HEK293 (cell line): ENCODE measurements around the gene ATP8B4.

Experiments
- CTCF ChIA-PET: fragments of 350-600 bp; formaldehyde crosslinking; extraction: SDS; loops from one replicate; lab custom pipeline; 2021; ENCODE audit warnings: antibody characterized with exemption; lab: Yijun Ruan, JAX
- POLR2A ChIA-PET: fragments of 300-600 bp; formaldehyde crosslinking; extraction: SDS; loops from one replicate; lab custom pipeline; 2020; ENCODE audit warnings: antibody characterized with exemption, inconsistent platforms; lab: Yijun Ruan, JAX
- H3K27ac ChIP-seq: fragments of 200-500 bp; sonication (Bioruptor generic); 2 replicates; pipeline ENCODE4 v1.5.1; 2014; ENCODE audit warnings: low read depth, low read length, control low read depth, inconsistent platforms; ENCODE audit errors: extremely low read depth
- H3K36me3 ChIP-seq, 2 experiments: fragments of 200-500 bp in 1 of 2; sonication (Bioruptor generic) in 1 of 2; 1 replicate in 1 of 2; 2 replicates in 1 of 2; pipeline ENCODE4 v1.5.1; 2014 to 2017; ENCODE audit warnings: inconsistent platforms in 2 of 2, low read length in 2 of 2; ENCODE audit not compliant: control insufficient read depth in 2 of 2, insufficient read depth in 1 of 2
- H3K4me1 ChIP-seq: fragments of 200-500 bp; sonication (Bioruptor generic); 2 replicates; pipeline ENCODE4 v1.5.1; 2014; ENCODE audit warnings: mild to moderate bottlenecking, low read length, inconsistent platforms; ENCODE audit not compliant: control insufficient read depth, insufficient read depth
- H3K4me3 ChIP-seq: 2 replicates; pipeline ENCODE4 v1.5.1; 2011; ENCODE audit warnings: low read depth, mild to moderate bottlenecking, control low read depth, low read length, moderate library complexity
- H3K9me3 ChIP-seq: fragments of 200-500 bp; sonication (Bioruptor generic); 2 replicates; pipeline ENCODE4 v1.5.1; 2014; ENCODE audit warnings: low read depth, low read length, inconsistent platforms; ENCODE audit not compliant: control insufficient read depth, insufficient read depth
- BCL6B ChIP-seq: fragments of 450-650 bp; formaldehyde crosslinking; IDR thresholded peaks from 2 replicates; pipeline ENCODE4 v1.5.1; 2017; ENCODE audit warnings: missing biosample characterization, missing genetic modification characterization
- GLI4 ChIP-seq: fragments of 450-650 bp; formaldehyde crosslinking; IDR thresholded peaks from 2 replicates; pipeline ENCODE4 v1.5.1; 2016; ENCODE audit warnings: missing biosample characterization, missing genetic modification characterization
- GLIS1 ChIP-seq: fragments of 450-650 bp; formaldehyde crosslinking; IDR thresholded peaks from 2 replicates; pipeline ENCODE4 v1.5.1; 2016; ENCODE audit warnings: missing biosample characterization, missing genetic modification characterization
- HOXC10 ChIP-seq: sonication (generic); formaldehyde crosslinking; IDR thresholded peaks from 2 replicates; pipeline ENCODE4 v1.8.1; 2023; ENCODE audit warnings: mild to moderate bottlenecking, missing genetic modification reagents
- RBAK ChIP-seq: fragments of 450-650 bp; formaldehyde crosslinking; IDR thresholded peaks from 2 replicates; pipeline ENCODE4 v1.5.1; 2016; ENCODE audit warnings: missing biosample characterization, missing genetic modification characterization
- REPIN1 ChIP-seq: fragments of 450-650 bp; formaldehyde crosslinking; IDR thresholded peaks from 2 replicates; pipeline ENCODE4 v1.5.1; 2017; ENCODE audit warnings: missing biosample characterization, missing genetic modification characterization, low read depth
- SP2 ChIP-seq: fragments of 450-650 bp; formaldehyde crosslinking; IDR thresholded peaks from 2 replicates; pipeline ENCODE4 v1.5.1; 2016; ENCODE audit warnings: missing biosample characterization, missing genetic modification characterization
- ZBTB17 ChIP-seq: fragments of 450-650 bp; formaldehyde crosslinking; IDR thresholded peaks from 2 replicates; pipeline ENCODE4 v1.5.1; 2016; ENCODE audit warnings: missing biosample characterization, missing genetic modification characterization
- ZBTB26 ChIP-seq: fragments of 450-650 bp; formaldehyde crosslinking; optimal IDR thresholded peaks from 2 replicates; pipeline ENCODE3; 2016; ENCODE audit warnings: missing biosample characterization, mild to moderate bottlenecking, missing genetic modification characterization
- ZBTB6 ChIP-seq: fragments of 450-650 bp; formaldehyde crosslinking; IDR thresholded peaks from 2 replicates; pipeline ENCODE4 v1.5.1; 2017; ENCODE audit warnings: missing biosample characterization, missing genetic modification characterization
- ZEB2 ChIP-seq: fragments of 450-650 bp; formaldehyde crosslinking; IDR thresholded peaks from 2 replicates; pipeline ENCODE4 v1.5.1; 2016; ENCODE audit warnings: missing biosample characterization, missing genetic modification characterization
- ZNF19 ChIP-seq: fragments of 450-650 bp; formaldehyde crosslinking; IDR thresholded peaks from 2 replicates; pipeline ENCODE4; 2016; ENCODE audit warnings: missing biosample characterization, missing genetic modification characterization, low read depth
- ZNF248 ChIP-seq: fragments of 450-650 bp; formaldehyde crosslinking; IDR thresholded peaks from 2 replicates; pipeline ENCODE4 v1.5.1; 2017; ENCODE audit warnings: missing biosample characterization, missing genetic modification characterization
- ZNF555 ChIP-seq: fragments of 450-650 bp; formaldehyde crosslinking; conservative IDR thresholded peaks from 2 replicates; pipeline ENCODE4 v1.5.1; 2017; ENCODE audit warnings: missing biosample characterization, mild to moderate bottlenecking, missing genetic modification characterization, inconsistent platforms
- ZNF560 ChIP-seq: fragments of 450-650 bp; formaldehyde crosslinking; IDR thresholded peaks from 2 replicates; pipeline ENCODE4 v1.5.1; 2017; ENCODE audit warnings: missing biosample characterization, missing genetic modification characterization, borderline replicate concordance
- ZNF645 ChIP-seq: fragments of 450-650 bp; formaldehyde crosslinking; IDR thresholded peaks from 2 replicates; pipeline ENCODE4; 2016; ENCODE audit warnings: missing biosample characterization, missing genetic modification characterization
- ZNF701 ChIP-seq: fragments of 450-650 bp; formaldehyde crosslinking; IDR thresholded peaks from 2 replicates; pipeline ENCODE4 v1.5.1; 2016; ENCODE audit warnings: missing biosample characterization, missing genetic modification characterization
- ZNF707 ChIP-seq: fragments of 450-650 bp; formaldehyde crosslinking; IDR thresholded peaks from 2 replicates; pipeline ENCODE4 v1.5.1; 2016; ENCODE audit warnings: missing biosample characterization, missing genetic modification characterization
- ZNF747 ChIP-seq: fragments of 450-650 bp; formaldehyde crosslinking; IDR thresholded peaks from 2 replicates; pipeline ENCODE4 v1.5.1; 2016; ENCODE audit warnings: missing biosample characterization, missing genetic modification characterization
- ZNF837 ChIP-seq: fragments of 450-650 bp; formaldehyde crosslinking; IDR thresholded peaks from 2 replicates; pipeline ENCODE4 v1.5.1; 2016; ENCODE audit warnings: missing biosample characterization, missing genetic modification characterization

ATP8B4 gene

GRCh38 chr15:49919034-49919433 lies 200.0 kb downstream of the ATP8B4 start:
- no peaks in the 10 kb centered on the region for H3K9me3 ChIP-seq
- CTCF ChIA-PET, result interaction anchor here (0.6 kb wide), 1 partner anchor 63 kb away, joined by 4 read pairs; no protein-coding TSS in a partner anchor
- no peaks in the 10 kb centered on the region for H3K4me1 ChIP-seq
- POLR2A ChIA-PET, result no interaction called here
- no peak overlapping the region for H3K27ac ChIP-seq
- no peaks in the 10 kb centered on the region for H3K36me3 ChIP-seq
- H3K4me3 ChIP-seq, result no peak overlapping the region
- TF ChIP-seq GLI4 (tag by site-specific recombination) (no peak), RBAK (tag by site-specific recombination) (no peak), ZBTB26 (tag by site-specific recombination) (no peak), ZNF747 (tag by site-specific recombination) (no peak)

- Histone ChIP-seq H3K4me3 (no peak overlapping the region), H3K36me3 (no peaks in the 10 kb centered on the region), H3K4me1 (no peaks in the 10 kb centered on the region), H3K27ac (no peak overlapping the region), H3K9me3 (no peaks in the 10 kb centered on the region)
- TF ChIP-seq ZEB2 (tag by site-specific recombination) (no peak), ZBTB17 (tag by site-specific recombination) (no peak), GLIS1 (tag by site-specific recombination) (no peak)
- POLR2A ChIA-PET, result no interaction called here
- CTCF ChIA-PET, result interaction anchor here (0.6 kb wide), 1 partner anchor 64 kb away, joined by 4 read pairs; no protein-coding TSS in a partner anchor
Observed at GRCh38 chr15:49918121-49918520, 200.9 kb downstream of the ATP8B4 start.

GRCh38 chr15:49916998-49917397 lies 202.0 kb downstream of the ATP8B4 start:
- ChIA-PET POLR2A (no interaction called here), CTCF (no interaction called here)
- Histone ChIP-seq H3K9me3 (no peaks in the 10 kb centered on the region), H3K27ac (no peak overlapping the region), H3K4me3 (no peak overlapping the region), H3K4me1 (no peaks in the 10 kb centered on the region), H3K36me3 (no peaks in the 10 kb centered on the region)
- TF ChIP-seq ZNF560 (tag by site-specific recombination) (no peak), HOXC10 (CRISPR knock-in tag) (no peak), ZNF248 (tag by site-specific recombination) (no peak), BCL6B (no peak), ZNF645 (tag by site-specific recombination) (no peak), ZNF837 (tag by site-specific recombination) (no peak), REPIN1 (no peak), ZBTB6 (no peak), ZNF707 (no peak), ZNF701 (no peak), ZNF19 (tag by site-specific recombination) (no peak), SP2 (tag by site-specific recombination) (no peak), ZNF555 (no peak), ZEB2 (tag by site-specific recombination) (no peak), GLI4 (tag by site-specific recombination) (no peak)
